Neutrophil (primary cell): ENCODE measurements around the gene ITPKA.

ENCODE experiments used
- H3K27ac ChIP-seq: fragments of 200-600 bp; sonication (generic); 2 replicates; pipeline ENCODE4 v1.5.1; 2016; ENCODE audit warnings: mild to moderate bottlenecking, moderate library complexity
- H3K27me3 ChIP-seq: fragments of 200-600 bp; sonication (generic); 2 replicates; pipeline ENCODE4 v1.6.0; 2016; ENCODE audit warnings: mild to moderate bottlenecking
- H3K36me3 ChIP-seq: fragments of 200-600 bp; sonication (generic); 2 replicates; pipeline ENCODE4 v1.5.1; 2017
- H3K4me1 ChIP-seq, 2 experiments: fragments of 200-600 bp in 1 of 2; sonication (generic) in 1 of 2; 1 replicate in 1 of 2; 2 replicates in 1 of 2; pipeline versions ENCODE4 v1.5.1 to v1.6.1; 2013 to 2016; ENCODE audit warnings: low read depth in 1 of 2, low read length in 1 of 2, mild to moderate bottlenecking in 1 of 2, moderate library complexity in 1 of 2; ENCODE audit not compliant: control insufficient read depth in 1 of 2, insufficient read depth in 1 of 2
- H3K4me3 ChIP-seq, 2 experiments: fragments of 200-600 bp in 1 of 2; sonication (generic) in 1 of 2; 1 replicate in 1 of 2; 2 replicates in 1 of 2; pipeline ENCODE4 v1.5.1; 2013 to 2016; ENCODE audit warnings: low read depth in 1 of 2, low read length in 1 of 2, mild to moderate bottlenecking in 1 of 2, moderate library complexity in 1 of 2
- H3K9me3 ChIP-seq: fragments of 200-600 bp; sonication (generic); 2 replicates; pipeline ENCODE4 v1.5.1; 2016
- TF ChIP-seq, protein P1 (sequence below): fragments of 200-600 bp; sonication (generic); IDR thresholded peaks from 2 replicates; pipeline ENCODE4 v1.5.1; 2016; ENCODE audit warnings: antibody characterized with exemption

The ITPKA gene

DNA sequence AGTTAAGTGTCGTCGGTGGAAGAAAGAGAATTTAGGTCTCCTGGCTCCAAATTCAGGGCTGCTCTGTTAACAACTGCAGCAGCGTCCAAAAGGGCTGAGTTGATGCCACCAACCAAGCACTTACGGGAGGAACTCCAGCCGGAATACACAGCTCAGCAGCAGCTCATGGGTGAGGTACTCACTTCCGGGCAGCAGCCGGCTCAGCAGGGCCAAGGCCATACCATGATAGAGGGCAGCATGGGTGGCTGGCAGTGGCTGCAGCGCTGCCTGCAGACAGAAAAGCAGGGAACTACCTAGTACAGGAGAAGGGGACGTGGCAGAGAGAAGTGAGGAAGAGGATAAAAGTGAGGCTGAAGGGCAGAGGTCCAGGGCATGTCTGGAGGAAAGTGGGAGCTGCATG is 27.9 kb downstream of the ITPKA start:
- H3K9me3 ChIP-seq, result no peaks in the 10 kb centered on the region
- no peaks in the 10 kb centered on the region for H3K4me1 ChIP-seq
- H3K27ac ChIP-seq, result no peak overlapping the region
- TF ChIP-seq, protein P1, sequence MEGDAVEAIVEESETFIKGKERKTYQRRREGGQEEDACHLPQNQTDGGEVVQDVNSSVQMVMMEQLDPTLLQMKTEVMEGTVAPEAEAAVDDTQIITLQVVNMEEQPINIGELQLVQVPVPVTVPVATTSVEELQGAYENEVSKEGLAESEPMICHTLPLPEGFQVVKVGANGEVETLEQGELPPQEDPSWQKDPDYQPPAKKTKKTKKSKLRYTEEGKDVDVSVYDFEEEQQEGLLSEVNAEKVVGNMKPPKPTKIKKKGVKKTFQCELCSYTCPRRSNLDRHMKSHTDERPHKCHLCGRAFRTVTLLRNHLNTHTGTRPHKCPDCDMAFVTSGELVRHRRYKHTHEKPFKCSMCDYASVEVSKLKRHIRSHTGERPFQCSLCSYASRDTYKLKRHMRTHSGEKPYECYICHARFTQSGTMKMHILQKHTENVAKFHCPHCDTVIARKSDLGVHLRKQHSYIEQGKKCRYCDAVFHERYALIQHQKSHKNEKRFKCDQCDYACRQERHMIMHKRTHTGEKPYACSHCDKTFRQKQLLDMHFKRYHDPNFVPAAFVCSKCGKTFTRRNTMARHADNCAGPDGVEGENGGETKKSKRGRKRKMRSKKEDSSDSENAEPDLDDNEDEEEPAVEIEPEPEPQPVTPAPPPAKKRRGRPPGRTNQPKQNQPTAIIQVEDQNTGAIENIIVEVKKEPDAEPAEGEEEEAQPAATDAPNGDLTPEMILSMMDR, result no peak
- H3K27me3 ChIP-seq, result no peaks in the 10 kb centered on the region
- H3K36me3 ChIP-seq, result peaks cover 18% of the 10 kb centered on the region
- no peak overlapping the region for H3K4me3 ChIP-seq

DNA sequence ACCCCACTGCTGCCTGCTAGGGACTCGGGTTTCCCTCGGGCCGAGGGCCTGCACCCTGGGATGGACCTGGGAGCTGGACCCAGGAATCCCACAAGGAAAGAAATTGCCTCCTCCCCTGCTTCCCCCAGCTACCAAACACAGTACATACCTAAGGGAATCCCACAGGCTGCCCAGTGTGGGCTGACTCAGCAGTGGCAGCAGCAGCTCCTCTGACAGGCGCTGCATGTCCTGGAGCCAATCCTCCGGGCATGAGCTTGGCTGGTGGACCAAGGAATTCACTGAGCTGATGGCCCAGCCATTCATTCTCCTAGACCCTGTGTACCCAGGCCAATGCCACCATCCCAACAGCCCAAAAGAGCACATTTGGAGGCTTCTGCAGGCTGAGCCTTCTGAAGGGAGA is 29.4 kb downstream of the ITPKA start:
- H3K9me3 ChIP-seq, result no peaks in the 10 kb centered on the region
- H3K27ac ChIP-seq, result no peak overlapping the region
- H3K4me1 ChIP-seq, result no peaks in the 10 kb centered on the region
- TF ChIP-seq, protein P1, result no peak
- H3K4me3 ChIP-seq, result no peak overlapping the region
- H3K36me3 ChIP-seq, result peaks cover 33% of the 10 kb centered on the region
- no peaks in the 10 kb centered on the region for H3K27me3 ChIP-seq

DNA sequence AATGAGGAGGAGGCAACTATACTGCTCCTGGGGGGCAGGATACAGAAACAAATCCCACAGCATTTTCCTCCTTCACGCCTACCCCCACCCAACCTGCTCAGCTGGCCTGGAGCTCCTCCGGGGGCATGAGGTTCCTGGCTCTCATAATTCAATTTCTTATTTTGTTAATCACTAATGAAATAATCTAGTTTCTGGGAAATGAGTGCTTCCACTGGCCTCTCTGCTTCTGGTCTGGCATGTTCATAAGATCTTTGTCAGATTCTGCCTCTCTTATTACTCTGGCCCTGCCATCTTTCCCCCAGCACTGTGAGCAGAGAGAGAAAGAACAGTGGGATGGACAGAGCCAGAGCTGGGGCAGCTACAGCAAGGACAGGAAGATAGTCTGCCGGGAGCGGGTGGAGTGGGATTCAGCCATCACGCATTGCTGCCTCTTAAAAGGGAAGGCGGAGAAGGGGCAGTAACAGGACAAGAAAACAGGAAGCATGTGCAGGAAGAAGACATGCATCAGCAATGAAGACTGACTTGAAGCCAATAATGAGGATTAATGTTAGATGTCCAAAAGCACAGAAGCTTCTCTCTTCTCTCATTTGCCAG is 36.8 kb downstream of the ITPKA start:
- Histone ChIP-seq H3K9me3 (no peaks in the 10 kb centered on the region), H3K27me3 (no peaks in the 10 kb centered on the region), H3K4me1 (no peaks in the 10 kb centered on the region), H3K36me3 (peaks cover 46% of the 10 kb centered on the region), H3K4me3 (no peak overlapping the region), H3K27ac (no peak overlapping the region)
- TF ChIP-seq, protein P1, result no peak

DNA sequence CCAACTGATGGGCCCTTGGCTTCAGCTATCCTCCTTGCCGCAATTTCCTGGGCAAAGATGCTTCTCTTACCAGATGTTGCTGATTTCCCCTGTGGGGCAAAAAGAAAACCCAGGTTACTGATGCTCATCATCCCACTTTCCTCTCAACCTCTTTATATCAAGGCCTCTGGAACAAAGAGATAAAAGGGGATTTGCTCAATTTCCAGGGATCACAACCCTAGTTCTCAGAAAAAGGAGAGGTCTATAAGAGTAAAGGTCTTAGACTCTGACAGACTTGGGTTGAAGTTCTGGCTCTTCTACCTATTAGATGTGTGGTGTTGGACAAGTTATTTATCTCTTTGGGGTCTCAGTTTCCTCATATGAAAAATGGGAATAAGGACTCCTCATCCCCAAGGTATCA is 41.9 kb downstream of the ITPKA start:
- Histone ChIP-seq H3K4me3 (no peak overlapping the region), H3K27ac (no peak overlapping the region), H3K36me3 (peaks cover 10% of the 10 kb centered on the region), H3K27me3 (no peaks in the 10 kb centered on the region), H3K9me3 (no peaks in the 10 kb centered on the region), H3K4me1 (no peaks in the 10 kb centered on the region)
- TF ChIP-seq, protein P1, result no peak

DNA sequence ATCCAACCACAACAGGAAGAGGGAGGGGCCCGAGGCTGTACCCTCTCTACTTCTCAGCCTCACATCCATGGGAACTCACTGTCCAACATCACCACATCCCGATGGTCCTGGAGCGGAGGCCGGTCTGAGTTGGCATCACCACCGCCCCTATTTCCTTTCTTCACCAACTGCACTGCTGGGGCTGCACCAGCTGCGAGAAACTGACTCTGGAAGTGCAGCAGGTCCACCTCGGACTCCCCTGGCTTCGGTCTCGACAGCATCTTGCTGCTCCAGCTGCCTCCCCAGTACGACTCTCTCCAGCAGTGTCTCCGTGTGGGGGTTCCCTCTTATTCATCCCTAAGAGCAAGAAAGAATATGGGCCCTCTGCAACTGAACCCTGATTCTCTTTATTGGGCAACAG is 43.2 kb downstream of the ITPKA start:
- TF ChIP-seq, protein P1, result no peak
- Histone ChIP-seq H3K27ac (no peak overlapping the region), H3K4me3 (no peak overlapping the region), H3K4me1 (no peaks in the 10 kb centered on the region), H3K9me3 (no peaks in the 10 kb centered on the region), H3K27me3 (no peaks in the 10 kb centered on the region), H3K36me3 (peaks cover 10% of the 10 kb centered on the region)

DNA sequence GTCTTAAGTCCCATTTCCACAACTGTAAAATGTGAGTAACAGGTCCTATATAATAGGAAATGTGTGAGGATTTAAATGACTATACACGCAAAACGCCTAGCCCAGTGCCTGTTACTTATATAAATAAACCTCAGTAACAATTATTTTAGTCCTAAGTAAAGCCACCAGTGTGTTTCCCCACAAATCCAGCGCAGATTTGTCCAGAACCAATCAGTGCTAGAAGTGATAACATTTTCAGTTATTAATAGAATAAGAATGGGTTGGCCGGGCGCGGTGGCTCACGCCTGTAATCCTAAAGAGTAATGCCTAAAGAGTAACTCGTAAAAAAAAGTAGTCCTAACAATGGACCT is 49.8 kb downstream of the ITPKA start:
- H3K4me3 ChIP-seq, result peak overlapping the region; percentile 80 to 89

More for the DNA sequence above, 49.8 kb downstream of the ITPKA start:
- Histone ChIP-seq H3K27me3 (peaks cover 7% of the 10 kb centered on the region), H3K36me3 (no peaks in the 10 kb centered on the region), H3K9me3 (no peaks in the 10 kb centered on the region), H3K27ac (no peak overlapping the region), H3K4me1 (peaks cover 11 to 12% of the 10 kb centered on the region in 2 experiments)
- TF ChIP-seq, protein P1, result no peak
